Measurements from ENCODE around the gene AHI1. TPM values are rescaled to one million over a fixed set of nuclear protein-coding genes. Genes with fewer than 3 reads are reported as not detected.
"Not testable (repeated sequence)": the region's sequence is repeated elsewhere in the genome, so short reads cannot be mapped to it uniquely, and the experiment has no call there.

Gene AHI1
- total RNA-seq, 2 experiments from 2014 or later = 10.8 to 14.0 TPM

DNA sequence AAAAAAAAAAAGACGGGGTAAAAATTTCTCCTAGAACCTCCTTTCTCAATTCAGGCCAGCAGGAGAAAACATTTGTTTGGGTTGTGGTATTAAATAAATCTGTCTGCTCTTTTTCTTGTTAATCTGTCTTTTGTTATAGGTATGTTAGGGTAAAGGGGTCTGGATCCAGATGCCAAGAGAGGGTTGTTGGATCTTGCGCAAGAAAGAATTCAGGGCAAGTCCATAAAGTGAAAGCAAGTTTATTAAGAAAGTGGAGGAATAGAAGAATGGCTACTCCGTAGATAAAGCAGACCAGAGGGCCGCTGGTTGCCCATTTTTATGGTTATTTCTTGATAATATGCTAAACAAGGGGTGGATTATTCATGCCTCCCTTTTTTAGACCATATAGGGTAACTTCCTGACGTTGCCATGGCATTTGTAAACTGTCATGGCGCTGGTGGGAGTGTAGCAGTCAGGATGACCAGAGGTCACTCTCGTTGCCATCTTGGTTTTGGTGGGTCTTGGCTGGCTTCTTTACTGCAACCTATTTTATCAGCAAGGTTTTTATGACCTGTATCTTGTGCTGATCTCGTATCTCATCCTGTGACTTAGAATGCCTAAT, 251.0 kb downstream of the AHI1 start:
- POLR2A ChIA-PET; DNase-seq; H3K36me3 Mint-ChIP-seq (ENCODE audit: low read depth); H3K27ac Mint-ChIP-seq; H3K27me3 Mint-ChIP-seq; H3K9me3 Mint-ChIP-seq; H3K4me1 Mint-ChIP-seq; H3K4me3 Mint-ChIP-seq: not testable (repeated sequence)
- CTCF ChIA-PET = interaction anchor here (0.7 kb wide), 1 partner anchor 13 kb away, joined by 3 read pairs; no protein-coding TSS in a partner anchor

GRCh38 chr6:135244805-135245204, 252.7 kb downstream of the AHI1 start:
- Mint-ChIP-seq H3K36me3 (ENCODE audit: low read depth) (no peaks in the 10 kb centered on the region), H3K4me1 (no peaks in the 10 kb centered on the region), H3K27ac (no peak overlapping the region), H3K9me3 (no peaks in the 10 kb centered on the region), H3K27me3 (no peaks in the 10 kb centered on the region), H3K4me3 (no peak overlapping the region)
- CTCF ChIA-PET = interaction anchor here (0.6 to 1.4 kb wide), 3 partner anchors 14 to 763 kb away, joined by 3 to 4 read pairs (median 3); no protein-coding TSS in a partner anchor
- DNase-seq = no peak
- POLR2A ChIA-PET = no interaction called here

- no peaks in the 10 kb centered on the region for H3K4me1 Mint-ChIP-seq
- no peak for DNase-seq
- POLR2A ChIA-PET = no interaction called here
- H3K4me3 Mint-ChIP-seq = no peak overlapping the region
- no peaks in the 10 kb centered on the region for H3K36me3 Mint-ChIP-seq (ENCODE audit: low read depth)
- no peaks in the 10 kb centered on the region for H3K9me3 Mint-ChIP-seq
- H3K27ac Mint-ChIP-seq = no peak overlapping the region
- peaks cover under 1% of the 10 kb centered on the region for H3K27me3 Mint-ChIP-seq
- CTCF ChIA-PET = interaction anchor here (0.6 to 1.4 kb wide), 4 partner anchors 13 to 825 kb away, joined by 3 to 4 read pairs (median 4); no protein-coding TSS in a partner anchor
Observed at GRCh38 chr6:135243871-135244796, 253.4 kb downstream of the AHI1 start.

DNA sequence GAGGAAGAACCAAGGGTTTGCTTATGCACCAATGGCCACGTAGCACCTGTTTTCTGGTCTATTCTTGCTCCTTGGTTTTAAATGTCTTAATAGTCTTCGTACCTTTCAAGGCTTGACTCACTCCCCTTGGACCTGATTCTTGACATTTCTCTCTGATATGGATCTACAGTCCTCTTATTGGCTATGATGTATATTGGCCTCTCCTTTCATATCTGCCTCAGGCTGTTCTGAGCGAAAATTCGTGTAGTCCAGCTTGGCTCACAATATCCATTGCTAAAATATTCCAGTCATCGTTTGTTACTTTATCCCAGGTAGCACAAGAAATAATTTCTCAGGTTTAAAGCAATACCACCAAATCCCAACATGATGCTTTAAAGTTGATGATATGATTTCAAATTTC, 256.8 kb downstream of the AHI1 start:
- Mint-ChIP-seq H3K4me1 (peaks cover 12% of the 10 kb centered on the region), H3K27ac (no peak overlapping the region)
- POLR2A ChIA-PET = interaction anchor here (0.7 kb wide), 1 partner anchor 1330 kb away, joined by 3 read pairs; no protein-coding TSS in a partner anchor

GRCh38 chr6:135236732-135237131, 260.8 kb downstream of the AHI1 start:
- CTCF ChIA-PET = interaction anchor here (0.7 to 1.7 kb wide), 7 partner anchors 9 to 182 kb away, joined by 3 to 5 read pairs (median 3); partner anchors contain the start of gene HBS1L
- Mint-ChIP-seq H3K27ac (peak overlapping the region; percentile 50), H3K4me1 (peaks cover 30% of the 10 kb centered on the region), H3K27me3 (peaks cover 4% of the 10 kb centered on the region), H3K4me3 (no peak overlapping the region), H3K36me3 (ENCODE audit: low read depth) (peaks cover 2% of the 10 kb centered on the region), H3K9me3 (no peaks in the 10 kb centered on the region)
- POLR2A ChIA-PET = interaction anchor here (0.6 kb wide), 1 partner anchor 11 kb away, joined by 3 read pairs; no protein-coding TSS in a partner anchor
- DNase-seq = peak; percentile 24

More for the DNA sequence above, 256.8 kb downstream of the AHI1 start:
- CTCF ChIA-PET = interaction anchor here (1.0 kb wide), 1 partner anchor 9 kb away, joined by 3 read pairs; no protein-coding TSS in a partner anchor
- peaks cover 4% of the 10 kb centered on the region for H3K27me3 Mint-ChIP-seq
- no peaks in the 10 kb centered on the region for H3K9me3 Mint-ChIP-seq
- no peak for DNase-seq
- peaks cover 2% of the 10 kb centered on the region for H3K36me3 Mint-ChIP-seq (ENCODE audit: low read depth)
- no peak overlapping the region for H3K4me3 Mint-ChIP-seq

- Mint-ChIP-seq H3K36me3 (ENCODE audit: low read depth) (peaks cover 2% of the 10 kb centered on the region), H3K27ac (no peak overlapping the region), H3K4me3 (no peak overlapping the region), H3K9me3 (no peaks in the 10 kb centered on the region), H3K27me3 (peaks cover 4% of the 10 kb centered on the region), H3K4me1 (peaks cover 34% of the 10 kb centered on the region)
- CTCF ChIA-PET = interaction anchor here (0.7 to 1.7 kb wide), 7 partner anchors 8 to 181 kb away, joined by 3 to 5 read pairs (median 3); partner anchors contain the start of gene HBS1L
- no peak for DNase-seq
- POLR2A ChIA-PET = interaction anchor here (0.6 kb wide), 1 partner anchor 11 kb away, joined by 3 read pairs; no protein-coding TSS in a partner anchor
Observed at GRCh38 chr6:135236319-135236718, 261.2 kb downstream of the AHI1 start.

DNA sequence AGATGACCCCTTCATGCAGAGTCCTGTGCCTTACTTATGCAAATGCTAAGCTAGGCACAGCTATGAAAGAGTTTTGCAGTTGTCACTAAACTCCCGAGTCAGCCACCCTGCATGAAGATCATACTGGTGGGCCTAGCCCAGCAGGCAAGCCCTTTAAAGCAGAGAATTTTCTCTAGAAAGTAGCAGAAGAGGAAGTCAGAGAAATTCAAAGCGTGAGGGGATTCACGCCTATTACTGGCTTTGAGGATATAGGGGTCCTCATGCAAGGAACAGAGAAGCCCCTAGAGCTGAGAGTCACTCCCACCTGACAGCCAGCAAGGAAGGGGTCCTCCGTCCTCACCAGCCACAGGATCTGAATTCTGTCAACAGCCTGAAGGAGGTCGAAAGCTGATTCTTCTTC, 261.8 kb downstream of the AHI1 start:
- peaks cover 4% of the 10 kb centered on the region for H3K27me3 Mint-ChIP-seq
- H3K9me3 Mint-ChIP-seq = no peaks in the 10 kb centered on the region
- no peak overlapping the region for H3K4me3 Mint-ChIP-seq
- ChIA-PET CTCF (interaction anchor here (0.8 to 1.5 kb wide), 6 partner anchors 8 to 181 kb away, joined by 3 to 5 read pairs (median 4); partner anchors contain the start of gene HBS1L), POLR2A (no interaction called here)
- no peak overlapping the region for H3K27ac Mint-ChIP-seq
- H3K36me3 Mint-ChIP-seq (ENCODE audit: low read depth) = peaks cover 2% of the 10 kb centered on the region
- peaks cover 40% of the 10 kb centered on the region for H3K4me1 Mint-ChIP-seq
- DNase-seq = no peak

GRCh38 chr6:135234492-135234780, 263.1 kb downstream of the AHI1 start:
- CTCF ChIA-PET = interaction anchor here (0.7 to 1.1 kb wide), 3 partner anchors 9 to 50 kb away, joined by 3 to 4 read pairs (median 3); no protein-coding TSS in a partner anchor
- H3K36me3 Mint-ChIP-seq (ENCODE audit: low read depth) = peaks cover 2% of the 10 kb centered on the region
- no peak for DNase-seq
- H3K27ac Mint-ChIP-seq = no peak overlapping the region
- peaks cover 43% of the 10 kb centered on the region for H3K4me1 Mint-ChIP-seq
- peaks cover 4% of the 10 kb centered on the region for H3K27me3 Mint-ChIP-seq
- no peaks in the 10 kb centered on the region for H3K9me3 Mint-ChIP-seq
- POLR2A ChIA-PET = no interaction called here
- H3K4me3 Mint-ChIP-seq = no peak overlapping the region

DNA sequence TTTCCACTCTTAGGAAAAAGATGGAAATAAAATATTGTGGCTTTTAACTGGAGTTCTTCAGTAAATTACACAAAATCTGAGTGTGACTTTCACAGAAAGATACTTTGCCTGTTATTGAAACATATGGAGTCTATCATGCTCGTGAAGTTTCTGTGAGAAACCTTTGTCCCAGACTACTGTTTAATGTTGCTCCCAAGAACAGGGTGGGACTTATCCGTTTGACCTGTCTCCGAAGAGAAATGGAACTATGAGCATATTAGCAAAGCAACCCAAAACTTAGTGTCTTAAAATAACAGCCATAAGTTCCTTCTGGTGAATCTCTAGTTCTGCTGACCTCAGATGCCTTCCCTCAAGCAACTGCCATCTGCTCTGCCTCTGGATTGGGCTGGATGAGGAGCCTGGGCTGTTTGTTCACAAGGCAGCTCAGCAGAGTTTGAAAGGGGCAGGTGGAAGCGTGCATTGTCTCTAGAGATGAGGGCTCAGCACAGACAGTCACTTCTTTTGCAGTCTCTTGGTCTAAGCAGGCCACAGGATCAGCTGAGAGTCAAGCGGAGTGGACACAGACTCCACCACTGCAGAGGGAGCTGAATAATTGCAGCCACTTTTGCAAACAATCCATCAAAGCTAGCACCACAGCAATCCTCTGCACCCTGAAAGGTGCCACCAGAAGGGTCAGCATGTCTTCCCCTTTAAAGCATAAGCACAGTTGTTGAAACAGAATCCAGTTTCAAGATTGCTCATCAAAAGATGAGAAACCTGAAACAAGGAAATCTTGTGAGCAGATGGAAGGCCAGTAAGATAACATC, 263.7 kb downstream of the AHI1 start:
- H3K9me3 Mint-ChIP-seq = no peaks in the 10 kb centered on the region
- H3K36me3 Mint-ChIP-seq (ENCODE audit: low read depth) = peaks cover 2% of the 10 kb centered on the region
- H3K27ac Mint-ChIP-seq = no peak overlapping the region
- ChIA-PET POLR2A (no interaction called here), CTCF (no interaction called here)
- H3K4me1 Mint-ChIP-seq = peaks cover 43% of the 10 kb centered on the region
- no peak for DNase-seq
- no peak overlapping the region for H3K4me3 Mint-ChIP-seq
- peaks cover 1% of the 10 kb centered on the region for H3K27me3 Mint-ChIP-seq

Small RNAs within 50 kb of the gene (microRNA-seq; reads per million reads assigned to microRNA genes)
- gene MIR548A2 (ENCODE audit: borderline microRNAs expressed, borderline replicate concordance) = not detected
